IMR-90 (cell line): Measurements from ENCODE around the gene CCDC148.

Source experiments
- BHLHE40 ChIP-seq: fragments of 150-350 bp; IDR thresholded peaks from 2 replicates; pipeline ENCODE4 v1.6.1; 2016; ENCODE audit warnings: mild to moderate bottlenecking, low read depth, low read length
- CEBPB ChIP-seq: IDR thresholded peaks from 2 replicates; pipeline ENCODE4 v1.6.1; 2012; ENCODE audit warnings: low read depth, low read length, improper control_type of control experiment
- CTCF ChIP-seq: conservative IDR thresholded peaks from 2 replicates; pipeline ENCODE4 v1.5.1; 2012; ENCODE audit warnings: mild to moderate bottlenecking, low read depth, low read length, improper control_type of control experiment
- FOS ChIP-seq: fragments of 150-350 bp; IDR thresholded peaks from 2 replicates; pipeline ENCODE4 v1.6.1; 2016; ENCODE audit warnings: low read depth, low read length
- MAFK ChIP-seq: IDR thresholded peaks from 2 replicates; pipeline ENCODE4 v1.6.1; 2012; ENCODE audit warnings: low read depth, low read length, improper control_type of control experiment
- MXI1 ChIP-seq: IDR thresholded peaks from 2 replicates; pipeline ENCODE4 v1.6.1; 2012; ENCODE audit warnings: low read depth, mild to moderate bottlenecking, low read length, moderate library complexity, borderline replicate concordance
- POLR2A ChIP-seq: IDR thresholded peaks from 2 replicates; pipeline ENCODE4 v1.6.1; 2012; ENCODE audit warnings: mild to moderate bottlenecking, low read depth, low read length
- RAD21 ChIP-seq: IDR thresholded peaks from 2 replicates; pipeline ENCODE4 v1.6.1; 2012; ENCODE audit warnings: low read length, improper control_type of control experiment
- RCOR1 ChIP-seq: IDR thresholded peaks from 2 replicates; pipeline ENCODE4 v1.6.1; 2012; ENCODE audit warnings: mild to moderate bottlenecking, low read length, improper control_type of control experiment; ENCODE audit not compliant: insufficient replicate concordance
- RFX5 ChIP-seq: IDR thresholded peaks from 2 replicates; pipeline ENCODE4 v1.8.0; 2012; ENCODE audit warnings: low read depth, mild to moderate bottlenecking, low read length, moderate library complexity
- TF ChIP-seq, protein P1 (sequence below): fragments of 150-350 bp; IDR thresholded peaks from 2 replicates; pipeline ENCODE4 v1.6.1; 2017; ENCODE audit warnings: mild to moderate bottlenecking, antibody characterized with exemption, low read length, low read depth

DNA sequence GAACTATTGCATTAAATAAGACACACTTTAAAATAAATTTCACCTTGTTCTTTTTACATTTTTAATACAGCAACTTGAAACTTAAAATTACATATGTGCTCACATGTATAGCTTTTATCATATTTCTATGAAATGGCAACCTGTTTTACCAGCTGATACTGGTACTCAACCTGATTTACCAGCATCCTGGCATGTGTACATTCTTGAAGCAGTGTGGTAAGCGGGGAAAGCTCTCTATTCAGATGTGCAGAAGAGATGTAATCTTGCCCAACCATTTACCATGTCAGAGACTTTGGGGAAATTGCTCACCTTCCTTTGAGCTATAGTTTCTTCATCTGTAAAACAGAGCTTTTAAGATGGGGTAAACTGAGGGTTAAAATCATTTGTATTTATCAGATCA lies 133.2 kb downstream of the CCDC148 start:
- TF ChIP-seq CTCF = no peak
- no peak for TF ChIP-seq CEBPB
- no peak for TF ChIP-seq POLR2A
- no peak for TF ChIP-seq RAD21
- TF ChIP-seq FOS = no peak
- no peak for TF ChIP-seq MXI1
- TF ChIP-seq RCOR1 = no peak
- TF ChIP-seq, protein P1, sequence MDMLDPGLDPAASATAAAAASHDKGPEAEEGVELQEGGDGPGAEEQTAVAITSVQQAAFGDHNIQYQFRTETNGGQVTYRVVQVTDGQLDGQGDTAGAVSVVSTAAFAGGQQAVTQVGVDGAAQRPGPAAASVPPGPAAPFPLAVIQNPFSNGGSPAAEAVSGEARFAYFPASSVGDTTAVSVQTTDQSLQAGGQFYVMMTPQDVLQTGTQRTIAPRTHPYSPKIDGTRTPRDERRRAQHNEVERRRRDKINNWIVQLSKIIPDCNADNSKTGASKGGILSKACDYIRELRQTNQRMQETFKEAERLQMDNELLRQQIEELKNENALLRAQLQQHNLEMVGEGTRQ = no peak
- no peak for TF ChIP-seq MAFK
- no peak for TF ChIP-seq BHLHE40
- TF ChIP-seq RFX5 = no peak
